GM23248 (cell line): ENCODE results near the gene OR52B2.

Source experiments
- EZH2 ChIP-seq: fragments of 200-600 bp; sonication (generic); IDR thresholded peaks from 2 replicates; pipeline ENCODE4 v1.6.1; 2018; ENCODE audit warnings: antibody characterized with exemption, mild to moderate bottlenecking; ENCODE audit not compliant: insufficient read depth, poor library complexity, severe bottlenecking
- EZH2phosphoT487 ChIP-seq: fragments of 200-600 bp; sonication (generic); IDR thresholded peaks from 2 replicates; pipeline ENCODE4 v1.6.1; 2018; ENCODE audit warnings: antibody characterized with exemption, moderate library complexity, mild to moderate bottlenecking, low read depth; ENCODE audit not compliant: insufficient read depth

- TF ChIP-seq EZH2 (no peak), EZH2phosphoT487 (no peak)
Observed at GRCh38 chr11:6210274-6210955, 40.3 kb upstream of the OR52B2 start.
